Activated B cell treated with CpG ODN at 0.5 μM for 24 hours (primary cell): ENCODE results near the gene DAD1. TPM values are rescaled to one million over a fixed set of nuclear protein-coding genes. Genes with fewer than 3 reads are reported as not detected.

Experiments used
- ATAC-seq: fragments of 200-7000 bp; cut with Tn5 transposase; one replicate; pipeline ENCODE4 v1.10.0; 2021; ENCODE audit warnings: low read depth, mild to moderate bottlenecking, moderate library complexity
- CTCF ChIA-PET: fragments of 350-600 bp; sonication (Branson Sonifier 250); formaldehyde crosslinking; loops from one replicate; lab custom pipeline; 2021; ENCODE audit warnings: antibody characterized with exemption; lab: Charles Lee
- POLR2A ChIA-PET: fragments of 350-600 bp; sonication (Branson Sonifier 250); formaldehyde crosslinking; loops from one replicate; lab custom pipeline; 2021; ENCODE audit warnings: antibody characterized with exemption; lab: Charles Lee
- DNase-seq: peaks from one replicate; pipeline ENCODE4 v3.0.0; 2022
- H3K27ac Mint-ChIP-seq: one replicate; pipeline ENCODE4 v1.8.0; 2020; ENCODE audit warnings: mixed read lengths
- H3K27me3 Mint-ChIP-seq: one replicate; pipeline ENCODE4 v1.8.0; 2021; ENCODE audit warnings: mixed read lengths
- H3K36me3 Mint-ChIP-seq: one replicate; pipeline ENCODE4 v1.8.0; 2021; ENCODE audit warnings: low read depth, mixed read lengths
- H3K4me1 Mint-ChIP-seq: one replicate; pipeline ENCODE4 v1.8.0; 2021; ENCODE audit warnings: mixed read lengths
- H3K4me3 Mint-ChIP-seq: one replicate; pipeline ENCODE4 v1.8.0; 2020; ENCODE audit warnings: mild to moderate bottlenecking, mixed read lengths
- H3K9me3 Mint-ChIP-seq: one replicate; pipeline ENCODE4 v1.8.0; 2020; ENCODE audit warnings: mixed read lengths
- intact Hi-C: fragments of 100-400 bp; cut with micrococcal nuclease; formaldehyde crosslinking; loops from one replicate; pipeline ENCODE4 v1.15.1; 2024
- total RNA-seq: library from RNA; stranded (reverse); gene quantifications from 2 replicates; pipeline ENCODE4 v1.2.3, GENCODE V29; 2022
- TF ChIP-seq, protein P1 (sequence below): fragments of 200-600 bp; IDR thresholded peaks from one replicate; pipeline ENCODE4 v1.8.0; 2022; ENCODE audit warnings: antibody characterized with exemption, mild to moderate bottlenecking

The DAD1 gene
- total RNA-seq, 1 donor from 2014 or later: 123 TPM

- Mint-ChIP-seq H3K27me3 (no peaks in the 10 kb centered on the region), H3K27ac (peak overlapping the region; percentile 80), H3K4me3 (peak overlapping the region; percentile 38), H3K36me3 (no peaks in the 10 kb centered on the region), H3K9me3 (no peaks in the 10 kb centered on the region), H3K4me1 (peaks cover 89% of the 10 kb centered on the region)
- DNase-seq (no peak), ATAC-seq (peak; percentile 57)
- CTCF ChIA-PET: interaction anchor here (1.1 to 2.8 kb wide), 4 partner anchors 21 to 53 kb away, joined by 3 to 9 read pairs (median 4); no protein-coding TSS in a partner anchor
- intact Hi-C loops: loop anchor here (1.0 to 2.0 kb wide), 3 partner anchors 8 to 39 kb away; no protein-coding TSS in a partner anchor
- POLR2A ChIA-PET: interaction anchor here (0.5 to 7.7 kb wide), 16 partner anchors 8 to 490 kb away, joined by 3 to 59 read pairs (median 4); no protein-coding TSS in a partner anchor
- TF ChIP-seq, protein P1, sequence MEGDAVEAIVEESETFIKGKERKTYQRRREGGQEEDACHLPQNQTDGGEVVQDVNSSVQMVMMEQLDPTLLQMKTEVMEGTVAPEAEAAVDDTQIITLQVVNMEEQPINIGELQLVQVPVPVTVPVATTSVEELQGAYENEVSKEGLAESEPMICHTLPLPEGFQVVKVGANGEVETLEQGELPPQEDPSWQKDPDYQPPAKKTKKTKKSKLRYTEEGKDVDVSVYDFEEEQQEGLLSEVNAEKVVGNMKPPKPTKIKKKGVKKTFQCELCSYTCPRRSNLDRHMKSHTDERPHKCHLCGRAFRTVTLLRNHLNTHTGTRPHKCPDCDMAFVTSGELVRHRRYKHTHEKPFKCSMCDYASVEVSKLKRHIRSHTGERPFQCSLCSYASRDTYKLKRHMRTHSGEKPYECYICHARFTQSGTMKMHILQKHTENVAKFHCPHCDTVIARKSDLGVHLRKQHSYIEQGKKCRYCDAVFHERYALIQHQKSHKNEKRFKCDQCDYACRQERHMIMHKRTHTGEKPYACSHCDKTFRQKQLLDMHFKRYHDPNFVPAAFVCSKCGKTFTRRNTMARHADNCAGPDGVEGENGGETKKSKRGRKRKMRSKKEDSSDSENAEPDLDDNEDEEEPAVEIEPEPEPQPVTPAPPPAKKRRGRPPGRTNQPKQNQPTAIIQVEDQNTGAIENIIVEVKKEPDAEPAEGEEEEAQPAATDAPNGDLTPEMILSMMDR: no peak
These were observed 71.8 kb downstream of the DAD1 start for GRCh38 chr14:22517117-22517720.

DNA sequence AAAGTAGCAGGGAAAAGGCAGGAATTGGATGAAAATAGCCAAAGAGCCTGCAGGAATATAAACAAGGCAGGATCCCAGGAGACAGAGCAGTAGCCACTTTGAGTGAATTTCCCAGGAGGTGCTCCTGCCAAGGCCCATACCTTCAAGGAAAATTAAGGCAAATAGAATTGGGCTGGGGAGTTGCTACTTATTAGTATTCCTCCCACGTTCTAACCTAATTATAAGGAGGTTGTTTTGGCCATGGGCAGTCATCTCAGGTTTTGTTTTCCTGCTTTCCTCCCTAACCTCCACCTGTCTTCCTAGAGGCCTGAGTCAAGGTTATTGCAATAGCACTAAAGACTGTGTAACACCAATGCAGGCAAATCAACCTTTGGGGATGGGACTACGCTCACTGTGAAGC is 73.1 kb downstream of the DAD1 start:
- TF ChIP-seq, protein P1: no peak
- Mint-ChIP-seq H3K4me3 (no peak overlapping the region), H3K36me3 (no peaks in the 10 kb centered on the region), H3K9me3 (no peaks in the 10 kb centered on the region), H3K27ac (peak overlapping the region; percentile 57), H3K27me3 (no peaks in the 10 kb centered on the region), H3K4me1 (peaks cover 90% of the 10 kb centered on the region)
- DNase-seq: no peak
- ChIA-PET CTCF (interaction anchor here (1.4 to 2.8 kb wide), 2 partner anchors 10 to 41 kb away, joined by 4 to 9 read pairs; no protein-coding TSS in a partner anchor), POLR2A (interaction anchor here (0.9 to 7.7 kb wide), 10 partner anchors 9 to 40 kb away, joined by 3 to 59 read pairs (median 4); no protein-coding TSS in a partner anchor)
- ATAC-seq: no peak
- intact Hi-C loops: loop anchor here (2.0 kb wide), 1 partner anchor 15 kb away; no protein-coding TSS in a partner anchor

Other genes starting within 250 kb of the DAD1 start
- 12.1 and 13.0 TPM in 2 replicates for gene ABHD4, start 9.1 kb upstream of the DAD1 start, total RNA-seq
- not detected in 2 replicates for gene OR6J1, start 55.1 kb upstream of the DAD1 start, total RNA-seq
- 174 and 190 TPM in 2 replicates for gene OXA1L, start 177.5 kb upstream of the DAD1 start, total RNA-seq
- 30.8 and 33.7 TPM in 2 replicates for gene SLC7A7, start 226.2 kb upstream of the DAD1 start, total RNA-seq
- 142 and 150 TPM in 2 replicates for gene MRPL52, start 240.7 kb upstream of the DAD1 start, total RNA-seq
- 3.4 and 4.1 TPM in 2 replicates for gene MMP14, start 247.4 kb upstream of the DAD1 start, total RNA-seq